ENCODE results near the gene SDHB. TPM values are rescaled to one million over a fixed set of nuclear protein-coding genes. Genes with fewer than 3 reads are reported as not detected.

Gene SDHB
- total and polyA plus RNA-seq, 2 of the 8 experiments (the other 6 are each of a cell fraction or from before 2014, with no cell fraction given) = 84.0 to 98.7 TPM

GRCh38 chr1:16986962-16987361 is 66.9 kb downstream of the SDHB start:
- Histone ChIP-seq H2BK20ac (ENCODE audit: low read length) (no peak overlapping the region), H3K18ac (ENCODE audit: extremely low read depth, low read length) (no peak overlapping the region), H3K79me2 (ENCODE audit: control insufficient read depth in 1 of 2, insufficient read depth in 2 of 2, low read length in 2 of 2) (no peaks in the 10 kb centered on the region), H3K14ac (ENCODE audit: insufficient read length) (no peak overlapping the region), H2BK5ac (ENCODE audit: low read depth, low read length) (no peak overlapping the region; the same call in 1 of the 2 replicates), H2BK12ac (ENCODE audit: low read depth, low read length) (0 out of 2 replicates have a peak overlapping the region, but pooled peaks have one; percentile 17), H4K8ac (ENCODE audit: extremely low read depth, insufficient read depth, low read length) (peak overlapping the region; percentile 81; the same call in 1 of the 2 replicates), H4K20me1 (replicated peaks in 1 of 2; ENCODE audit: control insufficient read depth in 1 of 2, insufficient read depth in 2 of 2, low read length in 2 of 2) (peaks cover 0 to 2% of the 10 kb centered on the region in 2 experiments), H3K9ac (replicated peaks in 1 of 4; ENCODE audit: extremely low read depth in 1 of 4, low read depth in 3 of 4, low read length in 3 of 4) (no peak overlapping the region), H3K4me2 (ENCODE audit: insufficient read depth in 1 of 2, low read depth in 2 of 2, low read length in 2 of 2) (no peak overlapping the region), H3K23me2 (ENCODE audit: low read depth, low read length) (no peaks in the 10 kb centered on the region), H3K4me3 (ENCODE audit: extremely low read depth in 1 of 4, insufficient read depth in 2 of 4, low read depth in 3 of 4, low read length in 4 of 4) (no peak overlapping the region), H3K4ac (replicated peaks; ENCODE audit: insufficient read length, low read depth, low read length) (no peak overlapping the region), H4K91ac (replicated peaks; ENCODE audit: insufficient read length, low read length) (no peak overlapping the region), H3K36me3 (ENCODE audit: control insufficient read depth in 2 of 4, insufficient read depth in 4 of 4, low read length in 3 of 4) (peaks cover 0 to 9% (median 4%) of the 10 kb centered on the region in 4 experiments; a peak in 3 of 8 replicates), H2BK15ac (ENCODE audit: low read length) (no peak overlapping the region), H4K5ac (ENCODE audit: insufficient read length, low read depth, low read length) (no peak overlapping the region), H3K9me3 (ENCODE audit: insufficient read depth in 2 of 2, low read depth in 1 of 2, low read length in 1 of 2) (no peaks in the 10 kb centered on the region), H3K27me3 (replicated peaks in 1 of 4; ENCODE audit: control insufficient read depth in 3 of 4, extremely low read depth in 1 of 4, insufficient read depth in 3 of 4, low read length in 3 of 4) (no peaks in the 10 kb centered on the region), H3K23ac (ENCODE audit: insufficient read length) (no peak overlapping the region), H3K4me1 (replicated peaks in 1 of 4; ENCODE audit: control insufficient read depth in 3 of 4, insufficient read depth in 4 of 4, low read length in 3 of 4) (peaks cover 0 to 3% (median 1%) of the 10 kb centered on the region in 4 experiments; a peak in 2 of 7 replicates), H2AFZ (ENCODE audit: low read length) (no peak overlapping the region), H2BK120ac (replicated peaks; ENCODE audit: low read depth, low read length) (no peak overlapping the region), H2AK5ac (ENCODE audit: low read depth, low read length) (no peak overlapping the region), H3K79me1 (ENCODE audit: low read depth, low read length) (no peaks in the 10 kb centered on the region), H3K27ac (ENCODE audit: low read depth, low read length) (no peak overlapping the region), H3K56ac (replicated peaks; ENCODE audit: insufficient read length, low read depth, low read length) (no peak overlapping the region)
- no peak for FAIRE-seq
- 45% methylated on average over 16 of the region's 16 CpGs; no CpG with 5 or more reads in 1 of the 2 experiments for WGBS, 2 experiments (ENCODE audit: extremely low coverage in 1 of 2, insufficient coverage in 1 of 2, insufficient read length in 1 of 2, insufficient replicate concordance in 2 of 2, low coverage in 1 of 2, low lambda C conversion rate in 2 of 2, missing lambda C conversion rate in 1 of 2)
- ChIA-PET CTCF (ENCODE audit: partially characterized antibody) (interaction anchor here (0.6 to 14.2 kb wide), 36 partner anchors 8 to 706 kb away, joined by 3 to 267 read pairs (median 5); no protein-coding TSS in a partner anchor), POLR2A (ENCODE audit: partially characterized antibody) (interaction anchor here (1.0 to 2.5 kb wide), 8 partner anchors 8 to 53 kb away, joined by 3 to 16 read pairs (median 6); no protein-coding TSS in a partner anchor)
- DNase-seq (ENCODE audit: low read depth in 1 of 2, low spot score in 2 of 2) = peak in 1 of 2 experiments; percentile 89
- TF ChIP-seq SIRT6 (IDR thresholded peaks at IDR 0.05; ENCODE audit: low read length) (no peak), MAX (IDR thresholded peaks at IDR 0.05) (peak; percentile 50; the same call in 1 of the 2 replicates), SIX5 (IDR thresholded peaks at IDR 0.05; ENCODE audit: low read depth, low read length) (no peak), CTCF (IDR thresholded peaks at IDR 0.05; ENCODE audit: control extremely low read depth in 1 of 3, insufficient read depth in 1 of 3, low read depth in 1 of 3, low read length in 3 of 3) (peak in 2 of 3 experiments; percentile 93 to 98; a peak in 3 of 4 replicates), TBP (IDR thresholded peaks at IDR 0.05; ENCODE audit: low read depth, low read length) (0 out of 2 replicates have a peak, but pooled peaks have one; percentile 19), RAD21 (IDR thresholded peaks at IDR 0.05 in 1 of 2, conservative IDR thresholded peaks at IDR 0.05 in 1 of 2; ENCODE audit: low read depth in 2 of 2, low read length in 2 of 2) (peak; percentile 53 to 70), FOSL1 (IDR thresholded peaks at IDR 0.05; ENCODE audit: insufficient read depth, low read depth, low read length) (no peak), CBX5 (IDR thresholded peaks at IDR 0.05; ENCODE audit: low read depth, low read length) (no peak), EZH2 (IDR thresholded peaks at IDR 0.05; ENCODE audit: low read depth, low read length, severe bottlenecking) (no peak), CREB1 (IDR thresholded peaks at IDR 0.05) (peak; percentile 28; the same call in 1 of the 2 replicates)
